SK-N-MC (cell line): Measurements from ENCODE around the gene PARVB.

Source experiments
- EZH2 ChIP-seq: fragments of 200-600 bp; sonication (generic); IDR thresholded peaks from one replicate; pipeline ENCODE4 v1.6.1; 2017; ENCODE audit warnings: antibody characterized with exemption
- FOXP2 ChIP-seq: optimal IDR thresholded peaks from 2 replicates; pipeline ENCODE3; 2011; ENCODE audit warnings: mild to moderate bottlenecking, moderate library complexity; ENCODE audit not compliant: insufficient read depth; ENCODE audit errors: extremely low read length, control extremely low read depth
- POLR2AphosphoS5 ChIP-seq: IDR thresholded peaks from 2 replicates; pipeline ENCODE4 v1.6.1; 2012; ENCODE audit warnings: mild to moderate bottlenecking, low read depth, low read length, borderline replicate concordance

- no peak for TF ChIP-seq POLR2AphosphoS5
- TF ChIP-seq EZH2: no peak
- TF ChIP-seq FOXP2: no peak
These were observed 2.0 kb downstream of the PARVB start for GRCh38 chr22:44026066-44026629.
